ENCODE data around the gene DNER.

GRCh38 chr2:229634601-229635370, 79.6 kb downstream of the DNER start:
- TF ChIP-seq POLR2A (IDR thresholded peaks at IDR 0.05; ENCODE audit: low read depth, low read length) (no peak), CTCF (conservative IDR thresholded peaks at IDR 0.05; ENCODE audit: low read depth, low read length) (no peak), MAZ (IDR thresholded peaks at IDR 0.05; ENCODE audit: borderline replicate concordance, low read depth, low read length) (no peak), SMC3 (IDR thresholded peaks at IDR 0.05; ENCODE audit: low read depth, low read length) (no peak), CEBPB (IDR thresholded peaks at IDR 0.05; ENCODE audit: low read depth, low read length) (no peak), RAD21 (IDR thresholded peaks at IDR 0.05; ENCODE audit: low read length) (no peak), BHLHE40 (IDR thresholded peaks at IDR 0.05; ENCODE audit: low read depth, low read length) (no peak), MAFK (IDR thresholded peaks at IDR 0.05; ENCODE audit: low read depth, low read length) (no peak), NFE2L2 (IDR thresholded peaks at IDR 0.05; ENCODE audit: low read depth, low read length) (no peak), ELK1 (IDR thresholded peaks at IDR 0.05; ENCODE audit: borderline replicate concordance, low read depth, low read length) (no peak), FOS (IDR thresholded peaks at IDR 0.05; ENCODE audit: low read depth, low read length) (no peak)

All from IMR-90 (cell line).